Measurements from ENCODE around the gene ARHGEF39.

DNA sequence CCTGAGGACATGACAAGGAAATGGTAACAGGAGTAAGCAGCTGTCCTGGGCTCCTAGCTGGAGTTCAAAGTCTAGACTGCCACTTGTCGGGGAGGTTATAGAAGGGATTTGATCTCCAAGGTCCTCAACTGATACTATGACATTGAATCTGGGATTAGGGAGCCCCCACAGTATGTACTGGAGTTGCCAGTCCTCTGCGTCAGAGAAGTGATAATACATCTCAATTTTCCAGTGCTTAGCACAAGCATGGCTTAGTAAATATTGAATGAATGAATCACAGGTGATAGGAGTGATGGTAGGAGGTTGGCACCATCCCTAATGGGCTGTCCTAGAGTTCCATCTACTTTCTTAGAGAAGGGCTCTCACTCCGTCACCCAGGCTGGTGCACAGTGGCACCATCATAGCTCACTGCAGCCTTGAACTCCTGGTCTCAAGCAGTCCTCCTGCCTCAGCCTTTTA is 31.0 kb upstream of the ARHGEF39 start:
- TF ChIP-seq CTCF (optimal IDR thresholded peaks at IDR 0.05 in 1 of 3, IDR thresholded peaks at IDR 0.05 in 1 of 3, conservative IDR thresholded peaks at IDR 0.05 in 1 of 3; ENCODE audit: extremely low read depth in 1 of 3, insufficient read depth in 2 of 3, low read length in 3 of 3) = no peak
- TF ChIP-seq EZH2 (IDR thresholded peaks at IDR 0.05; ENCODE audit: low read length) = no peak
